HepG2 (cell line): ENCODE results near the gene SERTAD2. TPM values are rescaled to one million over a fixed set of nuclear protein-coding genes. Genes with fewer than 3 reads are reported as not detected.

Source experiments
- ATAC-seq: fragments of 200-7000 bp; cut with Tn5 transposase; 3 replicates; pipeline ENCODE4 v1.9.1; 2020; ENCODE audit warnings: mild to moderate bottlenecking, moderate library complexity
- Bru-seq: library from RNA; stranded (reverse); fragments of 400-500 nt; gene quantifications from one replicate; lab custom pipeline; 2021; lab: Mats Ljungman, UMichigan
- BruChase-seq, 2 experiments: library from RNA; stranded (reverse); fragments of 400-500 nt; gene quantifications; one replicate each; lab custom pipeline; 2021; lab: Mats Ljungman, UMichigan
- BruUV-seq: library from RNA; stranded (reverse); fragments of 400-500 nt; replicated peaks from 2 replicates; lab custom pipeline; 2021; lab: Mats Ljungman, UMichigan
- CTCF ChIA-PET: fragments of 300-600 bp; formaldehyde crosslinking; extraction: SDS; loops from one replicate; lab custom pipeline; 2021; ENCODE audit warnings: low total read pairs, inconsistent platforms, low intra/inter-chr PET ratio; lab: Yijun Ruan, JAX
- POLR2A ChIA-PET: fragments of 350-600 bp; sonication (Branson Sonifier 250); formaldehyde crosslinking; loops from one replicate; lab custom pipeline; 2020; ENCODE audit warnings: antibody characterized with exemption, inconsistent platforms; lab: Yijun Ruan, JAX
- DNase-seq: peaks from one replicate; pipeline ENCODE4 v3.0.0-alpha.2; 2015; ENCODE audit warnings: low spot score
- FAIRE-seq: peaks from 3 replicates; lab custom pipeline; 2011; peaks lifted over from hg19 to GRCh38; lab: Jason Lieb, UNC
- H2AFZ ChIP-seq: one replicate; pipeline ENCODE4 v1.6.1; 2011; ENCODE audit warnings: low read length, inconsistent platforms
- H3K27ac ChIP-seq: fragments of 300-600 bp; 3 replicates; pipeline ENCODE4 v1.8.0; 2011; ENCODE audit warnings: mixed run types, mild to moderate bottlenecking, mixed read lengths, low read length, inconsistent platforms; ENCODE audit not compliant: insufficient read depth; ENCODE audit errors: extremely low read length
- H3K27me3 ChIP-seq, 2 experiments: fragments of 200-600 bp in 1 of 2; 2 replicates in 1 of 2; 3 replicates in 1 of 2; pipeline versions ENCODE4 v1.6.0 to v1.8.0; 2011; ENCODE audit warnings: low read length in 2 of 2, mild to moderate bottlenecking in 2 of 2, moderate library complexity in 2 of 2, inconsistent platforms in 1 of 2; ENCODE audit not compliant: insufficient read depth in 2 of 2, control insufficient read depth in 1 of 2
- H3K36me3 ChIP-seq, 2 experiments: fragments of 200-600 bp in 1 of 2; replicated peaks in 1 of 2; 2 replicates in 1 of 2; 3 replicates in 1 of 2; pipeline versions ENCODE4 v1.5.1 to v1.8.0; 2011; ENCODE audit warnings: low read length in 2 of 2, inconsistent platforms in 1 of 2; ENCODE audit not compliant: insufficient read depth in 2 of 2, control insufficient read depth in 1 of 2
- H3K4me1 ChIP-seq: 2 replicates; pipeline ENCODE4 v1.5.1; 2012; ENCODE audit warnings: low read length, inconsistent platforms; ENCODE audit not compliant: insufficient read depth
- H3K4me2 ChIP-seq: 2 replicates; pipeline ENCODE4 v1.6.0; 2011; ENCODE audit warnings: low read depth, low read length, inconsistent platforms
- H3K4me3 ChIP-seq, 3 experiments: fragments of 200-600 bp in 1 of 3; sonication (generic), shearing (Covaris generic) in 1 of 3; replicated peaks in 1 of 3; 2 replicates each; pipeline ENCODE4 v1.5.1; 2011 to 2016; ENCODE audit warnings: low read length in 3 of 3, inconsistent platforms in 2 of 3, low read depth in 2 of 3, mild to moderate bottlenecking in 2 of 3, control low read depth in 1 of 3, mixed read lengths in 1 of 3; ENCODE audit not compliant: insufficient read depth in 1 of 3
- H3K79me2 ChIP-seq: one replicate; pipeline ENCODE4 v1.6.1; 2011; ENCODE audit warnings: low read length, inconsistent platforms; ENCODE audit not compliant: insufficient read depth
- H3K9ac ChIP-seq: 2 replicates; pipeline ENCODE4 v1.6.0; 2011; ENCODE audit warnings: mild to moderate bottlenecking, low read depth, low read length, inconsistent platforms; ENCODE audit not compliant: insufficient read depth
- H3K9me3 ChIP-seq: 2 replicates; pipeline ENCODE4 v1.5.1; 2012; ENCODE audit warnings: mild to moderate bottlenecking, low read length
- H4K20me1 ChIP-seq: 2 replicates; pipeline ENCODE4 v1.6.0; 2011; ENCODE audit warnings: inconsistent platforms, mild to moderate bottlenecking, low read length, moderate library complexity; ENCODE audit not compliant: insufficient read depth
- CHD2 ChIP-seq: IDR thresholded peaks from 2 replicates; pipeline ENCODE4 v1.6.1; 2011; ENCODE audit warnings: low read depth, low read length, improper control_type of control experiment
- KDM5A ChIP-seq: fragments of 200-600 bp; sonication (generic); IDR thresholded peaks from 2 replicates; pipeline ENCODE4 v1.7.0; 2018; ENCODE audit warnings: antibody characterized with exemption, mild to moderate bottlenecking, low read length, borderline replicate concordance
- RELA ChIP-seq: sonication (generic); formaldehyde crosslinking; IDR thresholded peaks from 2 replicates; pipeline ENCODE4 v1.4.0; 2020; ENCODE audit warnings: missing genetic modification reagents
- ZBTB4 ChIP-seq: sonication (generic); formaldehyde crosslinking; IDR thresholded peaks from 2 replicates; pipeline ENCODE4 v1.4.0; 2020; ENCODE audit warnings: missing genetic modification reagents, mild to moderate bottlenecking, borderline replicate concordance
- ZBTB7B ChIP-seq: sonication (generic); formaldehyde crosslinking; IDR thresholded peaks from 2 replicates; pipeline ENCODE4 v1.4.0; 2020; ENCODE audit warnings: missing genetic modification reagents
- ZEB1 ChIP-seq: IDR thresholded peaks from 2 replicates; pipeline ENCODE4 v1.6.1; 2012; ENCODE audit warnings: mild to moderate bottlenecking, low read depth, inconsistent platforms; ENCODE audit not compliant: insufficient replicate concordance
- ZNF234 ChIP-seq: sonication (generic); formaldehyde crosslinking; conservative IDR thresholded peaks from 2 replicates; pipeline ENCODE4 v1.5.1; 2020; ENCODE audit warnings: mild to moderate bottlenecking, missing genetic modification reagents
- ZNF264 ChIP-seq: sonication (generic); formaldehyde crosslinking; IDR thresholded peaks from 2 replicates; pipeline ENCODE4 v1.4.0; 2020; ENCODE audit warnings: missing genetic modification reagents
- ZNF367 ChIP-seq: sonication (generic); formaldehyde crosslinking; IDR thresholded peaks from 2 replicates; pipeline ENCODE4 v1.4.0; 2020; ENCODE audit warnings: missing genetic modification reagents, borderline replicate concordance
- ZNF558 ChIP-seq: sonication (generic); formaldehyde crosslinking; IDR thresholded peaks from 2 replicates; pipeline ENCODE4 v1.9.0; 2022; ENCODE audit warnings: mild to moderate bottlenecking, missing genetic modification reagents, borderline replicate concordance
- ZNF747 ChIP-seq: sonication (generic); formaldehyde crosslinking; IDR thresholded peaks from 2 replicates; pipeline ENCODE4 v1.8.1; 2023; ENCODE audit warnings: missing genetic modification reagents, mild to moderate bottlenecking, borderline replicate concordance
- ZNF83 ChIP-seq: sonication (generic); formaldehyde crosslinking; IDR thresholded peaks from 2 replicates; pipeline ENCODE4 v1.4.0; 2020; ENCODE audit warnings: missing genetic modification reagents, mild to moderate bottlenecking, borderline replicate concordance
- WGBS: methylation state at CpG from one replicate; pipeline ENCODE4 v1.1.6; 2017; ENCODE audit warnings: low lambda C conversion rate; 5-methylcytosine and 5-hydroxymethylcytosine counted together
- in situ Hi-C: cut with HindIII; loops from 2 replicates; pipeline ENCODE4 v1.10.0; 2017; ENCODE audit warnings: low pct_unique_long_range_greater_than_20kb; ENCODE audit not compliant: extremely low pct_ligation_motif_present
- intact Hi-C: fragments of 100-400 bp; cut with micrococcal nuclease; formaldehyde crosslinking; loops from one replicate; pipeline ENCODE4 v1.10.0; 2022; ENCODE audit not compliant: unreplicated experiment
- long read RNA-seq, 2 experiments: library from RNA in 1 of 2; library from polyadenylated mRNA in 1 of 2; stranded (forward) in 1 of 2; unstranded in 1 of 2; transcript quantifications; one replicate each; pipeline ENCODE4 v2.0.0, GENCODE V29; 2019 to 2022
- polyA minus RNA-seq, 3 experiments: library from RNA; depleted of rRNA, polyadenylated mRNA; stranded (reverse); fragments of >200 nt; gene quantifications; 2 replicates each; pipeline ENCODE4 v1.2.3, GENCODE V29; 2011; ENCODE audit warnings: low replicate concordance in 1 of 3
- polyA plus RNA-seq, 8 experiments: library from polyadenylated mRNA; depleted of rRNA in 3 of 8; stranded (reverse) in 7 of 8; unstranded in 1 of 8; fragments of >200 nt; fragmentation: Illumina TruSeq in 4 of 8; extraction: Trizol in 4 of 8; gene quantifications; 2 replicates each; pipeline versions ENCODE4 v1.2.1 to v1.2.3, GENCODE V29; 2011 to 2016; ENCODE audit warnings: low read depth in 4 of 8, missing spikeins in 1 of 8, mixed read lengths in 1 of 8; ENCODE audit not compliant: insufficient read depth in 1 of 8
- total RNA-seq, 5 experiments: library from RNA; depleted of rRNA; stranded (reverse); fragments of >200 nt; fragmentation: Illumina TruSeq; extraction: Trizol; gene quantifications; 2 replicates each; pipeline ENCODE4 v1.2.3, GENCODE V29; 2016; ENCODE audit warnings: low read depth in 1 of 5

Gene SERTAD2, protein sequence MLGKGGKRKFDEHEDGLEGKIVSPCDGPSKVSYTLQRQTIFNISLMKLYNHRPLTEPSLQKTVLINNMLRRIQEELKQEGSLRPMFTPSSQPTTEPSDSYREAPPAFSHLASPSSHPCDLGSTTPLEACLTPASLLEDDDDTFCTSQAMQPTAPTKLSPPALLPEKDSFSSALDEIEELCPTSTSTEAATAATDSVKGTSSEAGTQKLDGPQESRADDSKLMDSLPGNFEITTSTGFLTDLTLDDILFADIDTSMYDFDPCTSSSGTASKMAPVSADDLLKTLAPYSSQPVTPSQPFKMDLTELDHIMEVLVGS
- 6.7 and 11.8 TPM in 2 replicates for total RNA-seq (2016; rRNA removed; fragmentation: Illumina TruSeq; extraction: Trizol)
- total RNA-seq (2016; cell fraction: cytosol; rRNA removed; fragmentation: Illumina TruSeq; extraction: Trizol; ENCODE audit: low read depth), result 1.4 and 1.5 TPM in 2 replicates
- 6.7 and 10.6 TPM in 2 replicates for total RNA-seq (2016; cell fraction: insoluble cytoplasmic fraction; rRNA removed; fragmentation: Illumina TruSeq; extraction: Trizol)
- 7.8 and 8.3 TPM in 2 replicates for total RNA-seq (2016; cell fraction: membrane; rRNA removed; fragmentation: Illumina TruSeq; extraction: Trizol)
- total RNA-seq (2016; cell fraction: nucleus; rRNA removed; fragmentation: Illumina TruSeq; extraction: Trizol), result 14.3 and 14.5 TPM in 2 replicates
- 22.6 and 23.5 TPM in 2 replicates for polyA plus RNA-seq (2011; rRNA removed)
- polyA plus RNA-seq (2011; cell fraction: cytosol; rRNA removed), result 18.0 and 25.0 TPM in 2 replicates
- 19.6 and 25.0 TPM in 2 replicates for polyA plus RNA-seq (2011; cell fraction: nucleus; rRNA removed)
- polyA plus RNA-seq (2012), result 42.6 and 46.2 TPM in 2 replicates
- 1.8 and 2.6 TPM in 2 replicates for polyA plus RNA-seq (2016; cell fraction: cytosol; fragmentation: Illumina TruSeq; extraction: Trizol; ENCODE audit: low read depth)
- 15.8 and 17.6 TPM in 2 replicates for polyA plus RNA-seq (2016; cell fraction: insoluble cytoplasmic fraction; fragmentation: Illumina TruSeq; extraction: Trizol; ENCODE audit: low read depth)
- polyA plus RNA-seq (2016; cell fraction: membrane; fragmentation: Illumina TruSeq; extraction: Trizol; ENCODE audit: low read depth), result 6.6 and 6.8 TPM in 2 replicates
- polyA plus RNA-seq (2016; cell fraction: nucleus; fragmentation: Illumina TruSeq; extraction: Trizol; ENCODE audit: insufficient read depth, low read depth), result 25.6 and 26.8 TPM in 2 replicates
- polyA minus RNA-seq (2011; rRNA and poly(A)+ RNA removed; ENCODE audit: low replicate concordance), result 7.6 and 39.9 TPM in 2 replicates
- polyA minus RNA-seq (2011; cell fraction: cytosol; rRNA and poly(A)+ RNA removed), result 37.8 and 40.2 TPM in 2 replicates
- 37.5 and 39.7 TPM in 2 replicates for polyA minus RNA-seq (2011; cell fraction: nucleus; rRNA and poly(A)+ RNA removed)
- percentile 97 among the genes with signal in this experiment for Bru-seq, nascent RNA
- percentile 93 among the genes with signal in this experiment for BruChase-seq, experiment 1, labeled RNA remaining after a 6-hour chase
- percentile 98 among the genes with signal in this experiment for BruChase-seq, experiment 2, labeled RNA remaining after a 2-hour chase
- long read RNA-seq, experiment 1, partial matches to known transcripts, result 0 of 9 reads
- long read RNA-seq, experiment 1, other reads (novel, unspliced or antisense), result 9 of 9 reads
- long read RNA-seq, experiment 2, full-length matches to known transcripts, result 9 of 108 reads
- long read RNA-seq, experiment 2, partial matches to known transcripts, result 0 of 108 reads
- long read RNA-seq, experiment 2, other reads (novel, unspliced or antisense), result 99 of 108 reads

- H2AFZ ChIP-seq, result no peak within 1 kb of the TSS
- ATAC-seq, result peak; percentile 76
- peak within 1 kb of the TSS; percentile 92 to 97 (median 94) for H3K4me3 ChIP-seq
- intact Hi-C loops (loop anchor here (2.0 to 5.0 kb wide), 4 partner anchors 15 to 131 kb away; partner anchors contain the start of gene AFTPH), in situ Hi-C loops (loop anchor here (5.0 kb wide), 1 partner anchor 99 kb away; no protein-coding TSS in a partner anchor)
- H3K9me3 ChIP-seq, result no peaks in the 10 kb centered on the region
- H3K27me3 ChIP-seq, result no peaks in the 10 kb centered on the region; a peak in 1 of 5 replicates
- 1% methylated on average over 47 of the region's 109 CpGs for WGBS
- no TSS peak for BruUV-seq
- H3K36me3 ChIP-seq, result no peaks in the 10 kb centered on the region
- H3K27ac ChIP-seq, result peak within 1 kb of the TSS; percentile 96
- peak within 1 kb of the TSS; percentile 90 for H3K4me2 ChIP-seq
- ChIA-PET CTCF (interaction anchor here (1.2 kb wide), 1 partner anchor 178 kb away, joined by 3 read pairs; no protein-coding TSS in a partner anchor), POLR2A (interaction anchor here (0.7 to 9.0 kb wide), 49 partner anchors 9 to 629 kb away, joined by 3 to 282 read pairs (median 6); partner anchors contain the start of genes ACTR2 and RAB1A)
- DNase-seq, result peak; percentile 75
- peaks cover 44% of the 10 kb centered on the region for H4K20me1 ChIP-seq
- peaks cover 54% of the 10 kb centered on the region for H3K79me2 ChIP-seq
- H3K9ac ChIP-seq, result peak within 1 kb of the TSS; percentile 96
- no peak for FAIRE-seq
- H3K4me1 ChIP-seq, result peaks cover 71% of the 10 kb centered on the region
- TF ChIP-seq ZNF83 (CRISPR knock-in tag) (peak; percentile 84; the same call in 1 of the 2 replicates), ZNF234 (CRISPR knock-in tag) (peak; percentile 84), ZBTB7B (no peak), CHD2 (peak; percentile 80), KDM5A (peak; percentile 25), ZEB1 (no peak), RELA (CRISPR knock-in tag) (no peak), ZNF747 (CRISPR knock-in tag) (peak; percentile 79; the same call in 1 of the 2 replicates), ZBTB4 (peak; percentile 40; the same call in 1 of the 2 replicates), ZNF264 (CRISPR knock-in tag) (0 out of 2 replicates have a peak, but pooled peaks have one; percentile 12), ZNF367 (no peak), ZNF558 (peak; percentile 33; the same call in 1 of the 2 replicates)
Observed at GRCh38 chr2:64653109-64654062, at the start of gene SERTAD2. Gene SERTAD2 (minus strand): TSS chr2:64653913. CDS start chr2:64636871, 17,042 bp downstream.
